Activated effector memory CD4-positive, alpha-beta T cell treated with anti-CD3 and anti-CD28 coated beads, Interleukin-2, amount 50 U/mL, for 16 hours (primary cell): ENCODE data around the gene G6PC3.

Experiments
- DNase-seq: peaks from one replicate; pipeline ENCODE4 v3.0.0-alpha.2; 2020

G6PC3 gene

GRCh38 chr17:44061446-44061845 lies 9.1 kb upstream of the G6PC3 start:
- DNase-seq: no peak

DNA sequence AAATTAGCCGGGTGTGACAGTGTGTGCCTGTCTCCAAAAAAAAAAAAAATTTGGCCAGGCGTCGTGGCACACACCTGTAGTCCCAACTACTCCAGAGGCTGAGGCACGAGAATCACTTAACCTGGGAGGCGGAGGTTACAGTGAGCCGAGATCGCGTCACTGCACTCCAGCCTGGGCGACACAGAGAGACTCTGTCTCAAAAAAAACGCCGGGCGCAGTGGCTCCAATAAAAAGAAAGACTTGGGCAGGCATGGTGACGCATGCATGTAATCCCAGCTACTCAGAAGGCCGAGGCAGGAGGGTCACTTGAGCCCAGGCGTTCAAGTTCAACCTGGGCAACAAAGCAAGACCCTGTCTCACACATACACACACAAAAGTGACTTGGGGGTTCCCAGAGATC lies 7.7 kb upstream of the G6PC3 start:
- no peak for DNase-seq

- DNase-seq: no peak
Observed at GRCh38 chr17:44063704-44064639, 6.6 kb upstream of the G6PC3 start.

DNA sequence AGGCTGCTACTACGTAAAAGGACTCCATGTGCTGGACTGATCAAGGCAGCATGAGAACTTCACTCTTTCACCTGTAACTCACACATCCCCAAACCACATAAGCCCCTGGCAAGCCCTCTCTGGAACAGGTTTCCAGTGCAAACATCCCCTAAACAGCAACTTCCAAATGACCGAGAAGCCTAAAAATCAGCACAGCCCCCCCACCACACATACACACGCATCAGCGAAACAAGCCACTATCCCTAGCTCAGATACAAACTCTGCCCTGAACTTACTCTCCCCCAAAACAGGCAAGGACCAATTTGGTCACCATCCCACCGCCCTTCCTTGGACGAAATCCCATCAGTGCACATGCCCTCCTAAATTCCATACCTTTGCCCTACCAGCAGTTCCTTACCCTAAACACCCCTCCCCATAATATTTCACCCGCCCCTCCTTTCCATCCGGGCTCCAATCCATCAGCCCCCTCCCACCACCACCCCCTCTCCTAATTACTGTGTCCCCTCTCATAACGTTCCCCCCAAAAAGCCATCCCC lies 4.8 kb upstream of the G6PC3 start:
- no peak for DNase-seq

DNA sequence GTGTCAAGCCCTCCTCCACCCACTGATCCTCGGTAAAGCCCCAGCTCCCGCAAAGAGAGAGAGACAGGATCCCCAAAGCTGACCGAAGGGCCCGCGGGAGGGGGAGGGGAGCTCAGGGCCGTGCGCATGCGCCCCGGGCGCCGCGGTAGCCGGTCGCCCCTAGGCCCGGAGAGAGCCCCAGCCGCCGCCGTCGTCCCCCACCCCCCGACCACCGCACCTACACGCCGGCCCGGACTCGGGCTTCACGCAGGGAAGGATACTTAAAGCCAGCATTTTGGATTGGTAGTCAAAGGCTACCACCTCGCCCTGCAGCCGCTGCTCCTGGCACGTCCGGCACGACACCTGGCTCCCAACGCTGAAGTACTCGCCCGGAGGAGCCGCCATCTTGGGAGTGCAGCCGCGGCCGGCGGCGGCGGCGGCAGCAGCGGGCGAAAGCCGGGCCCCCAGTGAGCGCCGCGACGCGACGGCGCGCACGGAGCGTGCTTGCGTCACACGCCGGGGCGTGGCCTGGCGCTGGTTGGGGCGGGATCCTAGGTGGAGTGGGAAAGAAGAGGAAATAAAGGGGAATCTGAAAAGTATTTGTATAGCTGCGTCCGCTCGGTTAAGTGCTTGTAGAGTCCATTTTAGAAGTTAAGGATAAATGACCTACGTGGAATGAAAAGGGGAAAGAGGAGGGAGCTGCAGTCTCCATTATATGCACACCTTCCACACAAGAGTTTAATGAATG lies 4.2 kb upstream of the G6PC3 start, which contains the start of gene LSM12:
TSS of gene LSM12 (minus strand) at position 468 of the 727 bp plus-strand sequence. CDS start at position 384, 84 bp downstream.
- DNase-seq: peak; percentile 97

- DNase-seq: no peak
Observed at GRCh38 chr17:44067545-44067940, 3.0 kb upstream of the G6PC3 start.

- DNase-seq: no peak
Observed at GRCh38 chr17:44069974-44070454, 521 bp upstream of the G6PC3 start.

- DNase-seq: peak; percentile 87
Observed at GRCh38 chr17:44071198-44071520, 624 bp downstream of the G6PC3 start.

GRCh38 chr17:44071772-44072171 lies 1.2 kb downstream of the G6PC3 start:
- DNase-seq: no peak

DNA sequence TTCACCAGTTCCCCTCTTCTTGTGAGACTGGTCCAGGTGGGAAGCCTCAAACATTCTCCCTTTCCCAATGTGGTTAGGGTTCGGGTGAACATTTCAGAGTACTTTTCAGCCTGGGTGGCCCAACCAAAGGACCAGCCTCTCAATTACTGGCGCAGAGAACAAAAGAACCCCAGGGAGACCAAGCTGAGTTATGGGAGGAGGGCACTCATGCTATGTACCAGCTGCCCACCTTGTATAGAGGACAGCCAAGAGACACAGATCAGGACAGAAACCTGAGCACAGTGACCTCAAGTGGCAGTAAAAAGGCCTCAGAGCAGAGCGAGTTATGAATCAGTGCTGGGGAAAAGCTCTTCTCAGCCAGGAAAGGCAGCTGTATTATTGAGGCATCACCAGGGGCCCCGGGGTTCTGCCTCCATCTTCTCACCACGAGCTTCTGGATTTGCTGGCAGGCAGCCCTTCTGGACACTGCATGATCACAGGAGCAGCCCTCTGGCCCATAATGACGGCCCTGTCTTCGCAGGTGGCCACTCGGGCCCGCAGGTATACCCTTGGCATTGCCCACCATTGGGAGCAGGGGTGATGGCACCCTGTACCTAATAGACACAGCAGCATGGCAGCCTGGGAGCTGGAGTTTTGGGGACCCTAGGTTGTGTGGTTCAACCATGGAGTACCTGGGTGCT lies 3.8 kb downstream of the G6PC3 start:
- DNase-seq: no peak

GRCh38 chr17:44074911-44075285 lies 4.4 kb downstream of the G6PC3 start:
- DNase-seq: no peak

DNA sequence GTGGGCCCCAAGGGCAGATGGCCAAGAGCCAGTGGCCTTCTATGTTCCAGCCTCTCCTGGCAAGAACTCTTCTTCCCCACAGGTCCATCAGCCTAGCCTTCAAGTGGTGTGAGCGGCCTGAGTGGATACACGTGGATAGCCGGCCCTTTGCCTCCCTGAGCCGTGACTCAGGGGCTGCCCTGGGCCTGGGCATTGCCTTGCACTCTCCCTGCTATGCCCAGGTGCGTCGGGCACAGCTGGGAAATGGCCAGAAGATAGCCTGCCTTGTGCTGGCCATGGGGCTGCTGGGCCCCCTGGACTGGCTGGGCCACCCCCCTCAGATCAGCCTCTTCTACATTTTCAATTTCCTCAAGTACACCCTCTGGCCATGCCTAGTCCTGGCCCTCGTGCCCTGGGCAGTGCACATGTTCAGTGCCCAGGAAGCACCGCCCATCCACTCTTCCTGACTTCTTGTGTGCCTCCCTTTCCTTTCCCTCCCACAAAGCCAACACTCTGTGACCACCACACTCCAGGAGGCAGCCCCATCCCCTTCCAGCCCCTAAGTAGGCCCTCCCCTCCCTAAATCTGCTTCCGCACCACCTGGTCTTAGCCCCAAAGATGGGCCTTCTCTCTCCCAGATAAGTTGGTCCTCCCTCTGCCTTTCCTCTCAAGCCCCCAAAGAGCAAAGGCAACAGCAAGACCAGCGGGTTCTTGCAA lies 5.2 kb downstream of the G6PC3 start:
- DNase-seq: no peak

DNA sequence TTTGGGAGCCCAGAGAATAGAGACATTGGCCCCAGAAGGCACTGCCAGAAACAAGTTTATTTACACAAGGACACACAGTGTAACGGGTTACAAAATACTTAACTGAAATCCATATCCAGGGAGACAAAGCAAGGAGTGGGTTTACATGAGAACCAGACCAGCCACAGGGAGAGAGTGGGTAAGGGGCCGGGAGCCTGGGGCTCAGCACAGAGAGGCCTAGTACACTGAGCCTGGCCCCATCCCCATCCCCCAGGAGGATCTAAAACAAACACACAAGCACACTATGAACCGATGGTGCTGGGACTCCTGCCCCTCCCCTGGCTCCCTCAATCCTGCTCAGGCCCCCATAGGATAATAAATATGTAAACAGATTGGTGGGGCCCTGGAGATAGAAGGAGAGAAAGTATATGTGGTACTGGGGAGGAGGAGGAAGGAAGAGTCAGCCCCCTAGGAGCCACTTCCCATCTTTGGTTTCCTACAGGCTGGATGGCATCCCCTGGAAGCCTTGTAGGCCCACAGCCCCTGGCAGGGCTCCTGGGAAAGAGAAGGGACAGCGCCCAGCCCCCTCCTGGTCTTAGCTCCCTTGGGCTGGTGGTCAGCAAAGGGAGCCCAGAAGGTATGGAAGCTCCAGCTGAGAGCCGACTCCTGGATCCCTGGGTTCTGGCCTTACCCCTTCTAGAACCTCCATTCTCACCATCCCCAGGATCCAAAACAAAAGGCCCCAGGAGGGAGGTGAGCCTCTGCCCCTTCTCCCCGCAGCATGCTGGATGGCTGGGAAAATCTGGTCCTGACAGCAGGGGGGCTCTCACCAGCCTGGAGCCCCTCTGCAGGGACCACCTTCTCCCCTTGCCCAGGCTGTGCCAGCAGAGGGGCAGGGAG lies 6.4 kb downstream of the G6PC3 start:
- DNase-seq: no peak

GRCh38 chr17:44077595-44077909 lies 7.0 kb downstream of the G6PC3 start:
- no peak for DNase-seq

DNA sequence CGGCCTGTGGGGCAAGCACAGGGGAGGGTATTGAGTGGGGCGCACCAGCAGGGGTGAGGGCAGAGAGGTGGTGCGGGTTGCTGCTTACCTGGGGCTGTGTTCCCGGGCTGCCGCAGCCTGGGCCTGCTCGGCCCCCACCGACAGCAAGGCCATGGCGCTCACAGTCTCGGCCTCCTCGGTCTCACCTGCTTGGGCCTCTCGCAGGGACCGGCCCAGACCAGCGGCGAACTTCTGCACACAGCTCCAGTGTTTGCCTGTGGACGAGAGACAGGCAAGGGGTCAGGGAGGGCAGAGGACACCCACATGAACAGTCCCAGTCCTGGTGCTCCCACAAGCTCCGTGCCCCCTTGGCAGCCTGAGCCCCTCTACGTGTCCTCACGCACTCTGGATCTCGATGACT lies 7.9 kb downstream of the G6PC3 start:
- DNase-seq: no peak

GRCh38 chr17:44079877-44080821 lies 9.6 kb downstream of the G6PC3 start:
- no peak for DNase-seq

- no peak for DNase-seq
Observed at GRCh38 chr17:44081681-44082080, 11.1 kb downstream of the G6PC3 start.

DNA sequence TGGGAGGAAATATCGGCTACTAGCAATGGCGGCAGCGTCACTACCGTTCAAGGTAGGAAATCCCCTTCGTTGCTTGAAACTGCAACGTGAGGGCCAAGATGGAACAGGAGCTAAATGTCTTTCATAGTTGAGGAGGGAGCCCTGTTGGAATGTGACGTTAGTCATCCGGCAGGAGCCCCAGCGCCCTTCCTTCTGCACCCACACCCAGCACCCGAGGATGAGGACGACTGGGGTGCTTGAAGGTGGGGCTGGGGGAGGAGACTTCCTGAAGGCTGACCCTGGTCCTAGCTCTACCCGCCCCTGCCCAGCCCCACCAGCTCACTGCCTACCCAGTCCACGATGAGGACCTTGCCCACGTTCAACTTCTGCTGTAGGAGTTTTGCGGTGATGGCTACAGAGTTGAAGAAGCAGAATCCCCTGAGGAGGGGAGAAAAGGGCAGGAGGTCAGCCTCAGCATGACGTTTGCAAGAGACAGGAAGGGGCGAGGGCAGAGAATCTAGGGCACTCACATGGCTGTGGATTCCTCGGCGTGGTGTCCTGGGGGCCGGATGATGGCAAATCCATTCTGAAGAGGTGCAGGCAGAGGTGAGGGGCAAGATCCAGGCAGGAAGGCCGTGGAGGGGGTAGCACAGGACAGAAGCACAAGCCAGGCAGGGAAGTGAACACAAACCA lies 11.9 kb downstream of the G6PC3 start:
- no peak for DNase-seq

DNA sequence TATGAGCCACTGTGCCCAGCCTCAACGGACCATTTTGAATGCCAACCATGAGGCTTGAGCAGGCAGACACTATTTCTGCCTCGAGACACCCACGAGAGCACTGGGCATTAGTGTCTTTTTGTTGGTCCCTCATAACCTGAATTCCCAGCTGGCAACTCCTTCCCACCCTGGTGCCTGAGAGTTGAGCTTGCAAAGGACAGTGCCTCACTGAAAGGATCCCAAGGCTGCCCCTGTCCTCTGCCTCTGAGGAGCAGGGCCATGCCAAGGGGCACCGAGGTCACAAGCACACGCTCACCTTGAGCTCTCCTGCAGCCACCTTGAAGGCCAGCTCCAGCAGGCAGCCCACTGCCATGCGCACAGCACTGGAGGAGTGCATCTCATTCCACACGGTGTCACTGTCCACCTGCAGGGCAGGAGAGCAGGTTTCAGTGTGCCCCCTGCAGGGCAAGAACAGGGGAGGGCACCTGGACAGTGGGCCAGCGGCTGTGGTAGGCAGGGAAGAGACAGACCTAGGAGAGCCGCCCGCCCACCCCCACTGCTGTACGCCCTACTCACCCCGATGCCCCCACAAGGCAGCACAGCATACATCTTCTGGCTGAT lies 12.8 kb downstream of the G6PC3 start:
- DNase-seq: no peak
